HG03066 (cell line): ENCODE results near the gene MORC3.

Experiments used
- ATAC-seq: cut with Tn5 transposase; IDR thresholded peaks from one replicate; pipeline ENCODE4 v1.9.1; 2021; ENCODE audit warnings: low read depth; ENCODE audit not compliant: unreplicated experiment

The MORC3 gene

DNA sequence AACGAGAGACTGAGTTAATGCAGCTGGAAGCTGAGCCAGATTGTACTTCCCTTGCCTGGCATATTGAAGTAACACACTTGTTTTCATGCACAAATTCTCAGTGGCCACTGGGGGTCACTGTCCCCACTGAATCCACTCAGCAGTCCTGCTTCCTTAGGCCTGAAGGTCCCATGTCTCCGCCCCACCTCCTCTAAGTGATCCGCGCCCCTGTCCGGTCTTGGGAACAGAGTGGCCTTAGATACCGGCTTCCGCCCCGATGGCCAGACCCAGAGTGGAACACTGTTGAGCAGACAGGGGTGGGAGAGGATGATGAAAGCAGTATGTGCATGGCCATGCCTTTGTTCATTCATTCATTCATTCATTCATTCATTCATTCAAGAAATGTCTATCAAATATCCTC is 100.0 kb downstream of the MORC3 start:
- no peak for ATAC-seq

DNA sequence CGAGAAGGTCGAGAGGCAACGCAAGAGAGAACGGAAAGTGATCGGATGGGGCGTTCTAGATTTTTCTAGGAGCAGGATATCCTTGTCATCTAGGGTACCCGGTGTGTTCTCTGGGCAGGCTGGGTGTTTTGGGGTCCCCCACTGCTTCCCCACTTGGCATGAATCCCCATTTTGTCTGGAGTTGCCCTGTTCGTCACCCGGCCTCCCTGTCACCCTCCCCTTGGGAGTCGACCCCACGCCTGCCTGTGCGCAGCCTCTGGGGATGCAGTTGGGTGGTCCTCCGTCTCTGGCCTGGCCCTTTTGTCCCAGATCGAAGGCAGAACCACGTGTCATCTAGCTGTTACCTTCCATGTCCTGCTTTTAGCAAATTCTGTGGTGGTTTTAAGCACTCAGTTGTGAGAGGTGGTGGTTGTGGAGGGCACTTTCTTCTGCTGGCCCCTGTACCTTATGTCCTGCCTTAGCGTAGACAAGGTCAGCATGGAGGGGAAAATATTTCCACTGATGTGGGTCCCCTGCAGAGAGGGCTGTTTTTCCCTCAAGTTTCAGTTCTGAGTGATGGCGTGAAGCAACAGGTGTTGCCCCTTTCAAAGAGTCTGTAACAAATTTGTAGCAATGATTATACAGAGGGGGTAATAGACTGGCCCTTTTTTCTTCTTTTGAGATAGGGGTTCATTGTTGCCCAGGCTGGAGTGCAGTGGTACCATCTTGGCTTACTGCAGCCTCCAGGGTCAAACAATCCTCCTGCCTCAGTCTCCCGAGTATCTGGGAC is 100.8 kb downstream of the MORC3 start:
- ATAC-seq = no peak

DNA sequence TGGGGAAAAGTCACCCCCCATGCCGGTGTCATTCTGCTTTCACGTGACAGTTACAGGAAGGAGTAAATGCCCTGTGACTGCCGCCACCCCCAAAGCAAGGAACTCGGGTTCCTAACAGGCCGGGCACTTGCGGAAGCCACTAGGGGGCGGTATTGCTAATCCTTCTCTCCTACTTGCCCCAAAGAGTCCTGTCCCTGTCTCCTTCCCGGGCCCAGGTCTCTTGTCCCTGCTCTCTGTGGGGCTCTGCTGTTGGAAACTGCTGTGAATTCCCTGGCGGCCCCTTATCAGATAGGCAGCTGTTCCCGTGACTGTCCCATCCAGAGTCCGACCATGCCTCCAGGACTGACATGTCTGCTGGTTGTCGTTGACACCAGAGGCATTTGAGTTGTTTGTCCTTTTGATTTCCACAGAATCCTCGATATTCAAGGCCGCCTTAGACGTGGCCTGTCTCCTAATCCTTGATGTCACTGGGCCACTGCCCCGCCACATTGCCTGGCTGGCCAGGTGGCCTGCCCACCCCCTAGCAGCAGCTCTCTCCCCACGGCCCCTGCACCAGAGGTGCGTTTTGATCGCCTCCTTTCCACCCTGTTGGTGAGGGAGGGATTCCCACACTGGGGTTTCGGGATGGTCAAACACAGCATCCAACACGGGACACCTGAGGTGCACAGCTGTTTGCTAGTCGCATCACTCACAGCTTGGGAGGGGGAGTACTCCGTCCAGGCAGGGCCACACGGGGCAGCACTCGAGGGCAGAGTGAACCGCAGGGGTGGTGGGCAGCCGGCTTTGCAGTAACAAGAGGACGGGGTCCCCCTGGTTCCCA is 102.5 kb downstream of the MORC3 start:
- ATAC-seq = no peak

DNA sequence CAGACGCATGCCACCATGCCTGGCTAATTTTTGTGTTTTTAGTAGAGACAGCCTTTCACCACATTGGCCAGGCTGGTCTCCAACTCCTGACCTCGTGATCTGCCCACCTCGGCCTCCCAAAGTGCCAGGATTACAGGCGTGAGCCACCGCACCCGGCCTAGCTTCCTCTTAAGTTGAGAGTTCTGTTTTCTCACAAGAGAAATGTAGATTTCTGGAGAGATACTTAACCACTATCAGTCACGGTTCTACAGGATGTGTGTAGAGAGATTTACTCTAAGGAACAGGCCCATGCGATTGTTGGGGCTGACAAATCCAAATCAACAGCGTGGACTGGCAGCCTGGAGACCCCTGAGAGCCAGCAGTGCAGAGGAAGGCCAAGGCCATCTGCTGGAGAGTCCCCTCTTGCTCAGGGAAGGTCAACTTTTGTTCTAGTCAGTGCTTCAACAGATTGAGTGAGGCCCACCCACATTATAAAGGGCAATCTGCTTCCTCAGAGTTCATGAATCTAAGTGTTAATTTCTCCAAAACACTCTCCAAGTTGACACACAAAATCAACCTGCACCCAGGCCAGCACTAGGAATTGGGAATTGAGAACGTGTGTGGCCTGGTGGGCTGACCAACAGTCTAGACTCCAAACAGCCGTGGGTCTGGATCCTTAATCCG is 103.9 kb downstream of the MORC3 start:
- ATAC-seq = no peak

DNA sequence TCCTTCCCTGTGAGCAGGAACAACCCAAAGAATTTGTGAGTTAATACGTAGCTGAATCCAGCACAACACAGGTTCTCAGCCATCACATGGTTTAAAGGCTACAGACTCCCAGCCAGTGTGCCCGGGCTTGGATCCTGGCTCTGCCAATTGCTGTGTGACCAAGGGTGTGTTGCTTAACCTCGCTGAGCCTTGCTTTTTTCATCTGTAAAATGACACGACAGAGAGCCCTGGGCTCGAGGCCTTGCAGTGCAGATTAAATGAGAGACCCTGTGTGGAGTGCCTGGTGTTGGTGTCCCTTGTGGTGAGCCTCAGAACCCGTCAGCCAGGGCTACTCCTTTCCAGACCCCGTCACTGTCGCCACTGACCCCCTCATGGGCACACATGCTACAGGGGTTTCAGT is 104.6 kb downstream of the MORC3 start:
- ATAC-seq = no peak

DNA sequence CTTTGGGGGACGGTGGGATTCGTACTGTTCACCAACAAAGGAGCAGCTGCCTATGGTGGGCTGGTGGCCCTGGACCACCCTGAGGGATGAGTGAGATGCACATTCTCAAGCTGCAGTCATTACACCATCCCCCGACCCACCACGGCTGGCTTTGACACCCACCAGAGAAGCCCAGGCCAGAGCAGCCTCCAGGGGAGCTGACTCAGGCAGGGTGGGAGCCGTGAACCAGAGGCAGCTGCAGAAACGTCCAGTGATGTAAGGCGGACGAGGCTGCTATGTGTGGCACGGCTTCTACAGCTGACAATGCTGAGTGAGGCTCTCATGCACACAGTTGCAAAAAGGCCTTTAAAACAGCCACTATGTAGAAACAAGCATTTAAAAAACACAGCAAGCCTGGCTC is 105.3 kb downstream of the MORC3 start:
- no peak for ATAC-seq
